Head of caudate nucleus (tissue), 42 donors: ENCODE data around the gene FLAD1.

Source experiments
- DNase-seq, 42 donors: peaks; one replicate each; pipeline versions ENCODE4 v3.0.0 to v3.0.0-alpha.2; 2020 to 2021; ENCODE audit warnings: mixed read lengths in 7 of 42
- intact Hi-C: fragments of 100-400 bp; cut with DNase I; formaldehyde crosslinking; loops from one replicate; pipeline ENCODE4 v1.15.0; 2022

Gene FLAD1

DNA sequence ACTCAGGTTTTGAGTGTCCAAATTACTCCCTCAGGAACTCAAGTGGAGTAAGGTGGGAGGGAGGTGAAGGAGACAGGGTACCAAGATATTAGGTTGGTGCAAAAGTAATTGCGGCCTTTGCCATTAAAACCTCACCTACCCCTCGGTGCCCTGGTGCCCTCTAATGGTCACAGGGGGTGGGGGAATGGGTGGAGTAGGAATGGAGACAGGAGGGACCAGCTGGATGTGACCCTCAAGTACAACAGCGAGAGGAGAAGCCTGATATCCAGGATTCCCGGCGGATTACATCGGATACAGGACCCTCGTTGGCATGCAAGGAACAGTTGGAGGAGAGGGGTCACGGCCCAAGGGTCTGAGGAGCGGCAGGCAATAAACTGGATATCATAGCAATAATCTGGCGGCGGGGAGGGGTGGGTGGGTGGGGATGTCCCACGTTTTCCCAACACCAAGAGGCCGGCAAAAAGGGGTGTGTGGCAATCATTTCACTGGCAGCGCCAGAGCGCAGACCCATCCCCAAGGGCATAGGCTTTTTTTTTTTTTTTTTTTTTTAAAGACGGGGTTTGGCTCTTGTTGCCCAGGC, 15.1 kb downstream of the FLAD1 start:
- no peak for DNase-seq
- intact Hi-C loops: no loop called here

DNA sequence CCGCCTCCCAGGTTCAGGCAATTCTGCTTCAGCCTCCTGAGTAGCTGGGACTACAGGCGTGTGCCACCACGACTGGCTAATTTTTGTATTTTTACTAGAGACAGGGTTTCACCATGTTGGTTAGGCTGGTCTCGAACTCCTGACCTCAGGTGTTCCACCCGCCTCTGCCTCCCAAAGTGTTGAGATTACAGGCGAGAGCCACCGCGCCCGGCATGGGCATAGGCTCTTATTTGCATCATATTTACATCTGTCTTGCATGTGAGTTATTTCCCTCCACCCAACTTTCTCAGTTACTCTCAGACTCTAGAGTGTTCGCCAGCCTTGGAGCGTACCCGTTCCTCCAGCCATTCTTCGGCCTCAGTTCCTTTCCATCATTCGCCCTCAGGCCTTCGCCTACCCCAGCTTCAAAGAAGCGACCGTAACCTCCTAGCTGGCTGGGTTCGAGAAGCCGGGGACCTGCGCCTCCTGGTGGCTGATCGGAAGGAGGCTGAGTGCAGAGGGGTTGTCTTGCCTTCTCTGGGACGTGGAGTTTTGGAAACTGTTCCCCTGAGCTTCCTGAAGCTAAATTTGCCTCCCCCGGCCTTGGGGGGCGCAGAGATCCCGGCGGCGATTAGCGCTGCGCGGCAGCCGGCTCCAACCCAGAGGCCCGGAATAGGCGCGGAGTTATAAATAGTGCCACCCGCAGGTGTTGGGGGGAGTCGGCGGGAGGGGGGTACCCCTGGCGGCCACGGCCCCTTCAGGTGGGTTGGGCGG, 15.8 kb downstream of the FLAD1 start:
- DNase-seq: peak in 41 of 42 donors; percentile 52 to 89 (median 78)

DNA sequence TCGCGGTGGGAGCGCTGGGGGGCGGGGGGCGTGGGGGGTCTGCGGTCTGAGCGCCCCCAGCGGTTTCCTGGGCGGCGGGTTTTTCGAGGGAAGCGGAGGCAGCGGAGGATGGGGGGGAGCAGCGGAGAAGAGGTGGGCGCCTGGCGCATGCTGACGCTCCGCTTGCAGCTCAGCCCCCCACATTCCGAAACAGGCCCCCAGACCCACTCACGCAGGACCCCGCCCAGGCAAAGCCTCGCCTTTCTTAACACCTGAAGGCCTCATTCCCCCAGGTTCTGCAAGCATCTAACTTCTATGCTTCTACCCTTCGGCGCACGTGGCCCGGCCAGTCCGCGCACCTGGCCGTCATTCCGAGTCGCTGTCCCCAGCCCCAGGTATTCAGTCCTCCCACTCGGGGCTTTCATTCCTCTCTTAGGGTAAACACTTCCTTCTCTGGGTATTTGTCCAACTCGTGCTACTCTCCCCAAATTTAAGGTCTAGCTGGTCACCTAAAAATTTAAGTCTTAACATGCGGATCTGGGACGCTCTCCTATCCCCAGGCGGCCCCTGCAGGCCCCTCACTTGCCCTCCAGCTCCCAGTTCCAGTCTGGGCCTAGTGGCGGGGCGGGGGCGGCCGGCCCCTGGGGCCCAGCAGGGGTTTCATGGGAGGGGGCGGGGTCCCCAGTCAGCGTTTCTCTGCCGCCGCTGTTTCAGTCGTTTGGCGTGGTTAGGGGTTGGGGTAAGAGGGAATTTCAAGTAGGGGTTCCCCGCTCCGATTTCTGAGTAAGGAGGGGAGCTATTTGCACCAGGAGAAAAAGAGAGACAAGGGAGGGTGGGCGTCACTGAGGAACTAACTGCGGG, 16.6 kb downstream of the FLAD1 start:
- DNase-seq: peak in 3 of 42 donors; percentile 18 to 31 (median 26)
- intact Hi-C loops: loop anchor here (2.0 to 10.0 kb wide), 3 partner anchors 17 to 65 kb away; partner anchors contain the start of genes EFNA4 and FLAD1

More for the DNA sequence above, 15.8 kb downstream of the FLAD1 start:
- intact Hi-C loops: no loop called here

DNA sequence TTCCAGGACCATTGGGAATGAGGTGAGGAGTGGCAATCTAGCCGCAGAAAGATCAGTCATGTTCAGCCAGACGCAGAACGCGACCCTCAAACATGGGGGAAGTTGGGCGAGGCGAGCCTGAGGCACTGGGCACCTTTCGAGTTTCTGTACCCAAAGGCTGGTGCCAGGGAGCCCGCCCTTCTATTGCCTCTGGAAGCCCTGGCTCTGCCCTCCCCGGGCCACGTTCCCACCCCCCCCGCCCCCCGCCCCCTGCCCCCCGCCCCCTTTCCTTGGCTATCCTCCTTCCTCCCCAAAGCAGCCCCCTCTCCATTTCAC, 17.2 kb downstream of the FLAD1 start:
- DNase-seq: peak in 21 of 42 donors; percentile 20 to 72 (median 53)
- intact Hi-C loops: loop anchor here (2.0 to 10.0 kb wide), 3 partner anchors 18 to 64 kb away; partner anchors contain the start of genes EFNA4 and FLAD1

DNA sequence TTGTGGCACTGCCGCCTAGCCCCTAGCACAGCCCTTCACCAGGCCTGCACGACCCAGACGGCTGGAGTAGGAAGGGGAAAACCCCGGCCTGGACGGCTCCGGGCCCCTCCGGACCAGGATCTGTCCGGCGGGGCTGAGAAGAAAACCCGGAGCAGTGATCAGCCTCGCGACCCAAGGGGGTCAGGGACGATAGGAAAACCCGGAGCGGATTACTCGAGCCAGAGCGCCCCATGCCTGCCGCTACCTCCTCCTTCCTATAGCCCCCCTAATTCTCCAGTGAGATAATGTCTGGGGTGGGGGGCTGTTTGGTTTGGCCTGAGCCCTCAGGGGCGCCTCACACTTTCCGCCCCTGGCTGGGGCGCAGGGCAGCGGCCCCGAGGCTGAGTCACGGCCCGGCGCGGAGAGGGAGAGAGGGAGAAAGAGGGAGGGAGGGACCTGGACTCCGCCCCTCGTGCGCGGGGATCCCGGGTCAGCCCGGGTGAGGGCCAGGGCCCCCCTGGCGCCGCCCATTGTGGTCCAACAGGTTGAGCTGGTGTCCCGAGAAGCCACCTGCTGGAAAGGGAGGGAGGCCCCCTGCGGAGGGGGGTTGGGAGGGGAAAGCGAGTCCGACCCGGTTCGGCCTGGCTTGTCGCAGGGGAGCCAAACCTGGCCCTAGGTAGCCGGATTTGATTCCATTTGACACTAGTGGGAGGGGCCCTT, 17.7 kb downstream of the FLAD1 start:
- intact Hi-C loops: loop anchor here (2.0 to 10.0 kb wide), 3 partner anchors 18 to 64 kb away; partner anchors contain the start of genes EFNA4 and FLAD1
- peak; percentile 73 to 94 (median 86) for DNase-seq

DNA sequence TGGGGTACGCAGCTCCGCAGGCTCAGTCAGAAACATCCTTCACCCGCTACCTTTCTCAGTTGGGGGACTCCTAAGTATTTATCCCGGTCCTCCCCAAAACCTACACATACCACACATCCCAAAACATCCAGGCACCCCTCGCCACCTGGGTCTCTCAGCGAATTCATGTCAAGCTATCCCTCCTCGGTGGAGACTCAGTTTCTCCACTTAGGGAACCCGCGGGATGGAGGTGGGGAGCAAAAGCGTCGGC, 18.2 kb downstream of the FLAD1 start:
- intact Hi-C loops: loop anchor here (2.0 to 10.0 kb wide), 3 partner anchors 19 to 63 kb away; partner anchors contain the start of genes EFNA4 and FLAD1
- no peak for DNase-seq

DNA sequence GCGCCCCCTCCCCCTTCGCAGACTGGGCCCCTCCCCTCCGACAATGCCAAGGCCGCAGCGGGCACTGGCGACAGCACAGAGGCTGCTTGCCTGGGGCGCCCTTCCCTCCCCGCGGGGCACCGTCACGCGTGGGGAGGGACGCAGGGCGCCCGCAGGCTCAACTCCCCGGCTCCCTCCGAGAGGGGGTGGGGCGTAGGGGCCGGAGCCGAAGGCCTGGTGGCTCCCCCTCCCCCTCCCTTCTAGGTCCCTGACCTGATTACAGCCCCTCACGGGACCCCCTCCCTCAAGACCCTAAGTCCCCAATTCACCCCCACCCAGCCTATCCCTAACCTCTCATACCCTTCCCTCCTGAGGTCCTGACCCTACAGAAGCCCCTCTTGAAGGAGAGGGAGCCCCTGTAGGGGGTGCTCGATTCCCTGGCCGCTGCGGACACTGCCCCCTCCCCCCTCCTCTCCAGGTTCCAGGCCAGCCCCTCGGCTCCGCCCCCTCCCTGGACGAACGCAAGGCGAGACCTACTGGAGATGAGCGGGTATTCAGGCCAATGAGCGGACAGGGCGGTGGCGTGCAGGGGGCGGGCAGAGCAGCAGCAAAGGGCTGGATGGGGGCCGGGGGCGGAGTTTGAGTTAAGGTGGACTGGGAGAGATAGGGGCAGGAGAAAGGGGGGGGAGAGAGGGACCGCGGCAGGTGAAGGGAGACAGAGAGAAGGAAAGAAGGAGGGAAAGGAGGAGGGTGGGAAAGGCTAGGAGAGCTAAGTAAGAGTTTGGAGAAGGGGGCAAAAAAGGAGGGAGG, 18.7 kb downstream of the FLAD1 start:
- intact Hi-C loops: loop anchor here (2.0 to 10.0 kb wide), 3 partner anchors 19 to 63 kb away; partner anchors contain the start of genes EFNA4 and FLAD1
- peak; percentile 100 for DNase-seq

DNA sequence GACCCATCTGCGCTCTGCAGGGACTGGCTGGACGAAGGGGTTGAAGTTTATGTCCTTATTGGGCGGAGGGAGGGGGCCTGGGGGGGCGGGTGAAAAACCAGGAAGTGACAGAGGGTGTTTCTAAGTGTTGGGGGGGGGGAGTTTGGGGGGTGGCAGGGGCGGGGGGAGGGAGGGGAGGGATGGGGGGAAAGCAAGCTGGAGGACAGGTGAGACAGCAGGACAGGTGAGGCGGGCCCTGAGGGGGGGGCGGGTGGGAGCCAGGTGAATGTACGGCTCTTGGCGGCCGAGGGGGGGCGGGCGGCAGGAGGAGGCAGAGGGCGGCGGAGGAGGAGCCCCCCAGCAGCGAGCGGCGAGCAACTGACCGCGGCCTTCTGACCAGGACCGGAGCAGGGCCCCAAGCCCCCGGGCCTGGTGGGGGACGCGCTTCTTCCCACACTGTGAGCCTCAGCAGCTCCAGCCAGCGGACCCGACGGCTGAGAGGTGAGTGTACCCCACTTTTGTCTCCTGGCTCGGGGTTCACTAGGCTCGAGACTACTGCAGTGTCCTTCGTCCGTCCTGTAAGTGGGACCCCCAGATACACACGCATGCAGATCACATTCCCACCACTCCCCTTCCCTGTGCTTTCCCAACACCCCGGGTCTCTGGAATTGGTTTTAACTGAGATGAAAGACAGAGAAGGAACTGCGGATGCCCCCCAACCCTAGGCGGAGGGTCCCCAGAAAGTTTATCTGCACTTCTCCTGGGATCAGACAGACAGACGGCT, 19.5 kb downstream of the FLAD1 start, which contains the start of gene ZBTB7B:
ZBTB7B (plus strand) TSS at position 339 of the 763 bp plus-strand sequence. CDS start 11,859 bp downstream, outside the sequence.
- intact Hi-C loops: loop anchor here (5.0 to 10.0 kb wide), 2 partner anchors 35 to 62 kb away; partner anchors contain the start of gene EFNA4
- DNase-seq: peak in 10 of 42 donors; percentile 16 to 67 (median 42)

DNA sequence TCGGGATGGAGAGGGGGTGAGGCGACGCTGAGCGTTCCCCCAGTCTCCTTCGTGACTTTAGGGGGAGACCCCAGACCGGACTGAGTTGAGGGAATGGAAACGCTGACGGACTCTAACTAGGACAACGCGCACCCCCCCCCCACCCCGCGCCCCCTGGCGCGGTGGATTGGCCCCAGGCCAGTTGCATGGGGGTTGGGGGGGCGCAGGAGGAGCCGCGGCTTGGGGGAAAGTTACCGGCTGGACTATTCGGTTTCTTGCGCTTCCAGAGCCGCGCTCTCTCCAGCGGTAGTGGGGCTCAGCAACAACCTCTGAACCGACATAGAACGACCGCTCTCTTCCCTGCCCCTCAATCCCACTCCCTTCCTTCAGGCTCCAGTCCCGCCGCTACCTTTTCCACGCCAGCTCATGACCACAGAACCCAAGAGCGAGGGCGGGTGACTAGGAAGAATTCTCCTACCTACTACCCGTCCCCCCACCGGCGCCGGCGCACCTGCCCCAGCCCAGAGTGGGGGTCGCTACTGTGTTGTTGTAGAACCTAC, 20.2 kb downstream of the FLAD1 start:
- peak in 18 of 42 donors; percentile 22 to 77 (median 44) for DNase-seq
- intact Hi-C loops: loop anchor here (5.0 to 10.0 kb wide), 2 partner anchors 36 to 62 kb away; partner anchors contain the start of gene EFNA4

DNA sequence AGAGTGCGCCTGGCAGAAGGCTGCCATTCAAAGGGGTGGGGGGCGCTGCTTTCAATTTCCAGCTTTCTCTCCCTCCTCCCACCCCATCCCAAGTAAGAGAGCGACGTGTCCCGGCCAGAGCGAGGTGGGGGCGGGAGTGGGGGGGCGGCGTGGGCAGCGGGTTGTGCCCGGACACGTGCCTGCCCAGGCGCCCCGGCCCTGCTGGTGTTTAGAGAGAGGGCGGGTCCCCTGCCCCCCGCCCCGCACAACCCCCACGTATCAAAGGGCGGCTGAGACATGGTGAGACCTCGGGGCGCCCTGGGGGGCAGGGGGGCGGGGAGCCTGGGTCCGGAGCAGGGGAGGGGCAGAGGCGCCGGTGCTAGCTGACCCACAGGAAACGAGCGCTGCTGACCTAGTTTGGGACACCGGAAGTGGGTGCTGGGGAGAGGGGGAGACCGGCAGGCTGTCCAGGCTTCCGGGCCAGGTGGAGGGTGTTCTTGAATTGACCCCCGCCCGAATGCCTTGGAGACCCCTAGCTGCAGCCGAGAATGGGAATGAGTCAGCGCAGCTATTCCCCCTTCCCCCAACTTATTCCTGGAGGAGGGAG, 20.7 kb downstream of the FLAD1 start:
- intact Hi-C loops: loop anchor here (5.0 to 10.0 kb wide), 2 partner anchors 37 to 61 kb away; partner anchors contain the start of gene EFNA4
- peak in 30 of 42 donors; percentile 26 to 83 (median 58) for DNase-seq

DNA sequence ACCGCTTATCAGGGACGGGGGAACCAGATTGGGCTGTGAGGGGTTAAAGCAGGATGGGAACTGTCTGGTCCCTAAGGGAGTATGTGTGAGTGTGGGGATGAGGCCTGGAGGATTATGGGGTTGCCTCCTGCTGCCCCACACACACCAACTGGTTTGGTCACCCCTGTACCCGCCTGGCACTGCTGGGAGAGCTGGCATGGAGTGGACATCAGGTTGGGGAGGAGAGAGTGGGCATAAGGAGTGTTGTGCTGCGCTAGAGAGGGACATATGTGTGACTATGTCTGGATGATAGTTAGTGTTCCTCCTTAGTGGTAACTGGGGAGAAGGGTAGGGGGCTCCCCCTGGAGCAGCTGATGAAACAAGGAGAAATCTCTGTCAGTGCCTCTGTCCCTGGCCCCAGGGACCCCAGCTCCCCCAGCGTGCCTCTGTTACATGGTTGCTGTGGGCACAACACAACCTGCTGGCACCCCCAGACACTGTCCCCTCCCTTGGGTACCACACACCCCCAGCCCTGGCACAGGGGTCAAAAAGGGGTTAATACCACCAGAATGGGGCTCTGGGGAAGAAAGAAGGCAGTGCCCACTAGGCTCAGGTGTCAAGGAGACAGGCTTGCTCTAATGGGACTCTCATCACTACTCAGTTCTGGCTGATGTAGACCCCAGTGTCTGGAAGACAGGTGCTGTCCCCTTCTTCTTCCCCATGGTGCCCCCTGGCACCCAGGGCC, 21.4 kb downstream of the FLAD1 start:
- intact Hi-C loops: loop anchor here (5.0 to 10.0 kb wide), 2 partner anchors 37 to 60 kb away; partner anchors contain the start of gene EFNA4
- peak in 9 of 42 donors; percentile 21 to 72 (median 43) for DNase-seq

DNA sequence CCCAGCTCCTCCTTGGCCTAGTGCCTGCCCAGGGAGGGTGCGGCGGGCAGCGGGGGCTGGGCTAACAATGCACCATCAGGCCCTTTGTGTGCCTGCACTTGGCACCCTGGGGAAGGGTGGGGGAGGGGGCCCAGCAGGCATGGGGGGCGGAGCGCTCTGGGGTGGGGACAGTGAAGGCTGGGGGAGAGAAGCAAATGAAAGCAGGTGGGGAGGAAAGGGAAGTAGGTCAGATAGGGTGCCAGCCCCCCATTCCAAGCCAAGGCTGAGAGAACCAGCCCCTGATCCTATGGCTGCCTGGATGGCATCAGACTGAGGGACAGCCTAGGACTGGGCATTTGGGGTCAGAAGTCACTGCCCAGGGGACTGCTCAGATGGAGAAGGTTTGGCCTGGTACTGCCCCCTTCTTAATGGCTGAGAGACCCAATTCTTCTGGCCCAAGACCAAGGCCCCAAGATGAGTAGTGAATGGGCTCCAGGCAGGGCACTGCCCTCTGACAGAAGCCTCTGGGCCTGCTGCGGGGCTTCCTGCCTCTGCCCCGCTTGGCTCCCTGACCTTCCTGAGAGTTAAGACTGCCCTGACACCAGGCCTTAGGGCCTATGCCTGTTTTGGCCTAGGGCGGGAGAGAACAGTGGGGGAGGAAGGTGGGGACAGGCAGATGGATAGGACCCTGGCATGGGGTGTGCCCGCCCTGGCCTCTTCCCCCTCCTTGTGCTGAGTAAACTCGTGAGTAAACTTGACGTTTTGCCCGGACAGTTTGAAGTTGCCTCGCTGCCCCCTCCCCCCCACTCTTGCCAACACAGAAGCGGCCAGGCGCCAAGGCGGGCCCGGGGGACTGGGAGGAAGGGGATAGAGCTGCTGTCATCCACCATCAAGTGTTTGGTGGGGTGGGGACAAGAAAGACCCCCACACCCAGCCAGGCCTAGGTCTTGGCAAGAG, 22.2 kb downstream of the FLAD1 start:
- DNase-seq: peak; percentile 55 to 91 (median 76)
- intact Hi-C loops: loop anchor here (10.0 kb wide), 1 partner anchor 59 kb away; the partner anchor contains the start of gene EFNA4

DNA sequence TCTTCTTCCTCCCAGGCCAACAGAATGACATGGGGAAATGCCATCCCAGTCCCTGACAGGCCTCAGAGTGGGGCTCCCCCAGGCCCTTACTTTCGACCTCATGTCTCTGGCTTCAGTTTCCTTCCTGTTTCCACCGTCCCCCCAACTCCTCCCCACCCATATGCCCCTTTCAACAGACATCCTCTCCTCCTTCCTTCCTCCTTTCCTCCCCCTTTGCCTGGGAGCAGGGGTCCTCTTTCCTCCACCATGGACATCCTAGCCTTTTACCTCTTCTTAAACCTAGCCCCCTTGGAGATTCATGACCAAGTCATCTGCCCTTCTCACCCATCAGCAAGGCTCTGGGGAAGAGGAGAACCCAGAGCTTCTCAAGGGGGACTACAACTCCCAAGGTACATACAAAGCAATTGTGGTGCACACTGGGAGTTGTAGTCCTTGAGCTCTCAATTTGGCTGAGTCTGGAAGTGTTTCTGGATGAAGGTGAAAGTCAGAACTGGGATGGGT, 23.5 kb downstream of the FLAD1 start:
- intact Hi-C loops: loop anchor here (10.0 kb wide), 1 partner anchor 58 kb away; the partner anchor contains the start of gene EFNA4

DNA sequence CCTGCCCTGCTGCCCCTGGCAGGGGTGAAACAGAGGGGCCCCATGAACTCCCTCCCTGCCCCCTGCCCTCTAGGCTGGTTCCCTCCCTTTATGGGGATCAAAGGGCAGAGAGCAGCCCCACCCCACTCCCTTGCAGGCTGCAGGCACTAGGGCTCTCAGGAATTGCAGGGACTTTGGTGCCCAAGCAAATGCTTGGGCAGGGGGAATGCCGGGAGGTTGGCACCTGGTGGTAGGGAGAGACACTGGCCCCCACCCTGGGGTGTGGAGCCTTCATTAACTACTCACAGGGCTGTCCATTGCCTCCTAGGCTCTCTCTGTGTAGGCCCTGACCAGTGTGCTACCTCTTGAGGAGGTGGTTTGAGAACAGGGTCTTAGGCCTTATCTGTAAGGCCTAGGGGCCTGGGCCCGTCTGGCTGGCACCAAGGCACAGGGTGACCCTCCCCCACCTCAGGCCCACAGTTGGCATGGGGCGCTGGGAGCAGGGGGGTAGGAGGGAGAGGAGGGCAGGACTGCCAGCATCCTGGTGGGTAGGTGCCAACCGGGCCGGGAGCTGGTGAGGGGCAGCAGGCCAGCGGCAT, 24.2 kb downstream of the FLAD1 start:
- intact Hi-C loops: loop anchor here (10.0 kb wide), 1 partner anchor 57 kb away; the partner anchor contains the start of gene EFNA4
- DNase-seq: peak in 31 of 42 donors; percentile 16 to 88 (median 57)

More for the DNA sequence above, 23.5 kb downstream of the FLAD1 start:
- DNase-seq: peak in 21 of 42 donors; percentile 35 to 81 (median 59)
